Hematopoietic multipotent progenitor cell treated with erythropoietin and hydrocortisone succinate and interleukin-3 and kit ligand, for 15 days (in vitro differentiated cells): ENCODE measurements around the gene IGF1R.

Experiments
- DNase-seq: peaks from one replicate; pipeline ENCODE4 v3.0.0-alpha.2; 2015; ENCODE audit warnings: low spot score

IGF1R gene

DNA sequence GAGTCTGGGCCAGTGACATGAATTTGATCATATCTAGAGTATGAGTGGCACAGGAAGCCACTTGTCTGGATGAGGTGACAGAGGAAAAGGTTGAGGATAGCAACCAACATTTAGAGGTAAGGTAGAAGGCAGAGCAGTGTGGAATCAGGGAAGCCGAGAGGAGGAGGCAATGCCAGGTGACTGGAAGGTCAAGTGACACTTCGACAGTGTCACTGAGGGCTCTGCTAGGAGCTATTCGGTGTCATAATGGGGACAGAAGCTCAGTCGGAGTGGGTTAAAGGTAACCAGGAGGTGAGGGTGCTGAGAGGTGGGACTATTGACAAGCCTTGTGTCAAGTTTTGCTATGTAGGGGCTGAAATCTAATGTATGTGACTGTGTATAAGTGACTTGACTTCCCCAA is 56.7 kb downstream of the IGF1R start:
- no peak for DNase-seq

GRCh38 chr15:98706387-98706786 is 58.0 kb downstream of the IGF1R start:
- DNase-seq: no peak

DNA sequence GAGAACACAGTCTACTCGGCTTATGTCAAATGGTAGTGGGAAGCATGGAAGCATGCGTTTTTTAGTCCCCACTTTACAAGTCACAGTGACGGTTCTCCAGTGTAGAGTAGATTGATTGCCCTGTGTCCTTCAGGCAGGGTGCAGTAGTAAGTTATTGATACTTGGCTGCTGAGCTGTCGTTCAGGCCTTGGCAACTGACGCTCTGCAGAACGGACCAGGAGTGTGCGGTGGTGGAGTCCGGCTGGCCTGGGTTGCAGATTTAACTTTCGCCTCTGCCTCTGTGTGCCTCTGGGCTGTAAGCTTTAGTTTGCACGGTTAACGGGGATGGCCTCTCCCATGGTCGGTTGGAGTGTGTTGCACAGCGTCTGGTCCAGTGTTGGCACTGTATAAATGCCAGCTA is 58.6 kb downstream of the IGF1R start:
- no peak for DNase-seq

DNA sequence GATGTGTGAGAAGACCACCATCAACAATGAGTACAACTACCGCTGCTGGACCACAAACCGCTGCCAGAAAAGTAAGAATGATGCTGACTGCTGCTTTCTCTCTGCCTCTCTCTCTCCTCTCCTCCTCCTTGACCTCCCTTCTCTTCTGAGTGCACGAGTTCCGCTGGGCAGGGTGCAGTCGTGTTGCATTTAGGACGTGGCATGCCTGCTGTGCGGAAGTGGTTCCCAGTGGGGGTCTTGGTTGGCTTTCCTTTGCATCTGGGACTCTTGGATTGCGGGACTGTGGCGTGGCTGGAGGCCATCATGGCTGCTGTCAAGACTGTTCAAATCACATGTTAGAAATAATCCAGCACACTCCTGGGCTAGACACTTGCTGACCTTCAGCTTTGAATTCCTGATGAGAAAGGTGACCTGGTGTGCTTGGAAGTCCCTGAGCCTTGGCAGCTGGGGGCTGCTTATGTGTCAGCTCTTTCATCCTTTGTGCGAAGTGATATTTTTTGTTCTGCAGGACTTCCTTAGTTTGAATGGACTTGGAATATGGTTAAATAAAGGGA is 59.8 kb downstream of the IGF1R start:
- no peak for DNase-seq

- no peak for DNase-seq
Observed at GRCh38 chr15:98711810-98712209, 63.5 kb downstream of the IGF1R start.

- no peak for DNase-seq
Observed at GRCh38 chr15:98712845-98713584, 64.7 kb downstream of the IGF1R start.

- DNase-seq: no peak
Observed at GRCh38 chr15:98713585-98714001, 65.3 kb downstream of the IGF1R start.

- DNase-seq: no peak
Observed at GRCh38 chr15:98714922-98715321, 66.6 kb downstream of the IGF1R start.

- DNase-seq: no peak
Observed at GRCh38 chr15:98715401-98715800, 67.1 kb downstream of the IGF1R start.

GRCh38 chr15:98715890-98716443 is 67.6 kb downstream of the IGF1R start:
- DNase-seq: no peak

DNA sequence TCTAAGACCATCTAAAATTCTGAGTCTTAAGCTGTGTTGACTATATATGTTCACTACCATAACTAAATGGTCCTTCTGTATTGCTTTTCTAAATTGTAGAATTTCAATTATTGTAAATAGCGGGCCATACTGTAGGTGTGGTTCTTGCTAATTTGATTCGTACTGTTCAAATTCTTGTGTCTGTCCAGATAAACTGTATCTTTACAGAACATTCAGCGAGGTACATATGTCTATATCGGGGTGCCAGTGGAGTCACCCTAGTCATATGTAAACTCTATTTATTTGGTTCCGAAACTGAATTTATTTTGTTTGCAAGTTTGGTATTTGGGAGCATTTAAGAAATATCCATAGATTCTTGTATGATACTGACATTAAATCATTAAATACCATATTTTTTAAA is 69.0 kb downstream of the IGF1R start:
- DNase-seq: peak; percentile 71

- DNase-seq: no peak
Observed at GRCh38 chr15:98717942-98718341, 69.6 kb downstream of the IGF1R start.

- no peak for DNase-seq
Observed at GRCh38 chr15:98718426-98719136, 70.2 kb downstream of the IGF1R start.

DNA sequence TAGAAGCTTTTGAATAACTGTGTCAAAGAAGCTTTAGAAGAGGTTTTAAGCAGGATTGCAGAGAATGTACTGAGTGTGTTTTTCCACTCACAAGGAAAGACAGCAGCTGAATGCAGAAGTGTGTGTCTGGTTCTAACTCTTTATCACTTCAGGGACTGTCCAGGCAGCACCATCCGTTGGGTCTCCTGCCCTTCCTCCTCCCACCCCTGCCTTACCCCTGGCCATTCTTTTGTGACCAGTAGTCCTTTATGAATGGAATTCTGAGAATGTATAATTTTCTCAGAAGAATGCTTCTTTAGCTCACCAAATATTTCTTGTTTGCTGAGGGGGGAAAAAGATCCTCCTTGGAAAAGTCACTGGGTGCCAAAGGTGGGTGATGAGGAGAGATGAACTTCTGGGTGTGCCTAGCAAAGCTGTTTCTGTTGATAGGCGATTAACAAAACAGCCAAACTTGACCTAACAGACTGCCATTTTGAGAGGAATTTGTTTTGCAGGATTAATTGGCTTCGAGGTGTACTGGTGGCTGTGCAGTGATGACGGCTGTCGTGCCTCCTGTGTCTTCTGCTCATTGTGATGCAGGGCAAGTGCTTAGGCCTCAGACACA is 70.9 kb downstream of the IGF1R start:
- DNase-seq: peak; percentile 64

DNA sequence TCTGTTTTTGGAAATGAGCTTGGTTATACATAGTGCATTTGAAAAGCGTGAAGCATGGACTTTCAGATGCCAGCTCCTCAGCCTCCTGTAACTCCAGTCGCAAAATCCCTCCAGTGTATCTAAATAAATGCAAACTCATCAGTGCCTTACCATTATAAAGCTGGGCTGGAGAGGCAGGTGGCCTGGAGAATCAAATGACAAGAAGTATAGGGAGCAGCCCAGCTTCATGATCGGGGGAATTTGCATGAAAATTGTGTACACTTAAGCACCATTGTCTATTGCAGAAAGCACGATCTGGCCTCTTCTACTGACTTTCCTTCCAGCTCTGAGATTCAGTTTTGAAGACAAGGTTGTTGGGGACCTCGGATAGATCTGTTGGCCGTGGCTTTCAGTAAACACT is 71.7 kb downstream of the IGF1R start:
- no peak for DNase-seq

- no peak for DNase-seq
Observed at GRCh38 chr15:98720577-98721565, 72.5 kb downstream of the IGF1R start.

DNA sequence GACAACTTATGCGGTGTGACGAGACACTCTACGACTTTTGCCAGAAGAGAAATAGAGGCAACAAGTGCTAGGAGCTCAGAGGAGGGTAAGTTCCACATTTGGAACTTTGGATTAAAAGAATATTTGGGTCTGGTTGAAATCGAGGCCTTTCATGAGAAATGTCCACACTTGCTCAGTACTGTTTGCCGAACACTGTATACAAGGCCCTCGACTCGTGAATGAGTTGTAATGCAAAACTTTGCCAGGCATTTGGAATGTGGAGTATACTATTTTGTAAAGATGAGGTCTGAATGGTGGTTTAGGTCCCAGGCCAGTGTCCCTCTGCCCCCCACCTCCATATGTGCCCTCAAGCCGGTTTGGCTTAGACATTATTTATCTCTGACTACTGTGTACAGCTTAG is 73.9 kb downstream of the IGF1R start:
- no peak for DNase-seq

DNA sequence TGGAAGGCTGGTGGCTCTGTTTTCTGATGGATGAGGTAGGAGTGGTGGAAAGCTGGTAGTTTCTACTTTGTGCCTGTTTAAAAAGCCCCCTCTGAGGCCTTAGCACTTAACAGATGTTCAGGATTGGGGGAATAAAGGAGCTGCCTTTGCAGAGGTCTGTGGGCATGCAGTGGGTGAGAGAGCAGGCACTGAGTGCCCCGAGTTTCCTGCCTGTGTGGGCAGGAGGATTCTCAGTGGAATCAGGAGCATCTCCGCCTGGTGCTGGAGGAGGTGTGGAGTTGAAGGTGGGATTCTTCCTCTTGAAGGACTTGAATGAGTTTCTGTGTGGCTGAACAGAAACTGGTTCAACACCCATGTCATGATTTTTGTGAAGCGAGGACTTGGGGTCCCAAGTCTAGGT is 74.3 kb downstream of the IGF1R start:
- no peak for DNase-seq

DNA sequence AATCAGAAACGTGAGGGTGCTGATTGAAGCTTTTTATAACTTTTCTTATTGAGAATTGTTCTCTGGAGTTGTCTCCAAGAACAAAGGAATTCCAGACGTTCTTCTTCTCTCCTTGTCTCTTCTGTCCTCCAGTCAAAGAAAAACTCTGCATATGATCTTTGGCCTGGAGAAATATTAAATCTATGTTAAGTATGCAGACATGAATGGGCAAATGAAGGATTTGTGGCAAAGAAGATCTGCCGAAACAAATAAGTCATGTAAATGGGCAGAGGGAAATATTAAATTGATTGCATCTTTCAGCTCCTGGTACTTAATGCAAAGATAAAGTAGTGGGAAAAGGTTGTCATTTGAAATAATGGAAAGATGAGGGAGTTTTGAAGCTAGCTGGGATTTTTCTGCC is 74.9 kb downstream of the IGF1R start:
- no peak for DNase-seq

DNA sequence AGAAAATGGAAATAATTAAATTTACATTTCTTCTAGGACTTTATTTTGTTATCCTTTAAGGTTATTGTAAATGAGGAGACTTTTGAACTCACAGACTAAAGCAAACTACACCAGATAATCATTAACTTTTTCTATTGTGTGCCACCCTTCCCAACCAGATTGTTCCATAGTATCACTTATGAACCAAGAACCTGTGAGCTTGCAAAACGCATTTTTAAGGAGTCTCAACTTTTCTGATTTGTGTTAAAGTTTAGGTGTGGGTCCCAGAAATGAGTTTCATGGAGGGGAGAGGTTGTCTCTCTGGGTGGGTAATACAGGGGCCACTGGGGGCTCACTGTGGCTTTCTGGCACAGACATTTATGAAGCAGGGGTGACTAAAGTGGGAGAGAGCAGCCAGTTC is 75.7 kb downstream of the IGF1R start:
- DNase-seq: no peak

DNA sequence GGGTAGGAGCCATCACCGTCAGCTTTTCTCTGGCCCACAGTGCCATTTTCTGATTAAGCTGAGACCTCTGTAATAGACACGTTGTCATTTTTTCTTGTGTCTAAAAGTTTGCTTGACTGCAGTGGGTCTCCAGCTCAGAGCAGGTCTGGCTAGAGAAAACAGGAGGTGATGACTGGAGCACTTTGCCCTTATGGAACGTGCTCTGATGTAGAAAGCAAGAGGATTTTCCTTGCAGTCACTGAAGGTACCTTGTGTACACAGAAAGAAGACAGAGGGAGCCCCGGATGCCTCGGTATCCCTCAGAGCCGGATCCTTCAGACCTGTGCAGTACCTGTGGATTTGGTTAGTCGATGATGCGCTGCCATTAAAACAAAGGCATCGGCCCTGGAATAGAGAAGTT is 76.2 kb downstream of the IGF1R start:
- DNase-seq: no peak

DNA sequence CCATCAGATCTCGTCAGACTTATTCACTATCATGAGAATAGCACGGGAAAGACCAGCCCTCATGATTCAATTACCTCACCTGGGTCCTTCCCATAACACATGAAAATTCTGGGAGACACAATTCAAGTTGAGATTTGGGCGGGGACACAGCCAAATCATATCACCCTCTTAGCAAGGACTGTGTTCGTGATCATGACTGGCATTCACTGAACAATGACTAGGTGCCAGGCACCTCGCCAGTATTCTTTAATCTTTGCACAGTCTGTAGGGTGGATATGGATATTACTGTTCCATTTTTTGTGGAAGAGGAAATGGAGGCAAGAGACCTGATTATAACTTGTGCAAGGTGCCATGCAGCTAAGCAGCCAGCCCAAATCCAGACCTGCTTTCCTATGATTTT is 77.5 kb downstream of the IGF1R start:
- DNase-seq: no peak
